Mesenchymal stem cell (in vitro differentiated cells and primary cell): ENCODE data around the gene SARS1.
"Not testable (repeated sequence)": the region's sequence is repeated elsewhere in the genome, so short reads cannot be mapped to it uniquely, and the experiment has no call there.

ENCODE experiments used
- DNase-seq: peaks from one replicate; pipeline ENCODE4 v3.0.0-alpha.2; 2013
- H2AFZ ChIP-seq: one replicate; pipeline ENCODE4 v1.6.1; 2013; ENCODE audit warnings: low read depth, mild to moderate bottlenecking, control low read depth, inconsistent platforms, low read length, moderate library complexity
- H2AK5ac ChIP-seq: 2 replicates; pipeline ENCODE4 v1.6.1; 2013; ENCODE audit warnings: low read length, moderate library complexity, mild to moderate bottlenecking, inconsistent platforms; ENCODE audit not compliant: severe bottlenecking
- H2BK120ac ChIP-seq: one replicate; pipeline ENCODE4 v1.6.1; 2013; ENCODE audit warnings: low read depth, mild to moderate bottlenecking, inconsistent platforms, low read length, moderate library complexity
- H2BK12ac ChIP-seq, 2 experiments: one replicate each; pipeline ENCODE4 v1.6.1; 2013; ENCODE audit warnings: inconsistent platforms in 2 of 2, low read length in 2 of 2, mild to moderate bottlenecking in 2 of 2, moderate library complexity in 2 of 2, control low read depth in 1 of 2
- H2BK15ac ChIP-seq: one replicate; pipeline ENCODE4 v1.6.1; 2013; ENCODE audit warnings: mild to moderate bottlenecking, low read depth, inconsistent platforms; ENCODE audit not compliant: poor library complexity, severe bottlenecking
- H2BK5ac ChIP-seq: 2 replicates; pipeline ENCODE4 v1.6.1; 2013; ENCODE audit warnings: low read depth, mild to moderate bottlenecking, low read length, control low read depth, inconsistent platforms; ENCODE audit not compliant: poor library complexity, severe bottlenecking
- H3K14ac ChIP-seq, 2 experiments: one replicate each; pipeline ENCODE4 v1.6.1; 2013; ENCODE audit warnings: inconsistent platforms in 2 of 2, low read length in 2 of 2, control low read depth in 1 of 2, mild to moderate bottlenecking in 1 of 2, moderate library complexity in 1 of 2
- H3K18ac ChIP-seq, 2 experiments: one replicate each; pipeline ENCODE4 v1.6.1; 2013; ENCODE audit warnings: inconsistent platforms in 2 of 2, low read length in 2 of 2, control low read depth in 1 of 2, low read depth in 1 of 2, mild to moderate bottlenecking in 1 of 2
- H3K23ac ChIP-seq, 2 experiments: one replicate each; pipeline ENCODE4 v1.6.1; 2013; ENCODE audit warnings: inconsistent platforms in 2 of 2, low read length in 2 of 2, mild to moderate bottlenecking in 2 of 2, moderate library complexity in 2 of 2, control low read depth in 1 of 2
- H3K27ac ChIP-seq: 2 replicates; pipeline ENCODE4 v1.5.1; 2013; ENCODE audit warnings: mild to moderate bottlenecking, moderate library complexity, low read length, control low read depth, inconsistent platforms; ENCODE audit not compliant: poor library complexity, severe bottlenecking
- H3K27me3 ChIP-seq, 2 experiments: 2 replicates each; pipeline versions ENCODE4 v1.6.1 to v1.7.0; 2013; ENCODE audit warnings: low read length in 2 of 2, mild to moderate bottlenecking in 2 of 2, moderate library complexity in 2 of 2, control low read depth in 1 of 2, inconsistent platforms in 1 of 2; ENCODE audit not compliant: control insufficient read depth in 1 of 2, insufficient read depth in 1 of 2
- H3K36me3 ChIP-seq, 2 experiments: 2 replicates each; pipeline versions ENCODE4 v1.6.1 to v1.7.0; 2013; ENCODE audit warnings: low read length in 2 of 2, control low read depth in 1 of 2, inconsistent platforms in 1 of 2, low read depth in 1 of 2, mild to moderate bottlenecking in 1 of 2; ENCODE audit not compliant: insufficient read depth in 2 of 2, control insufficient read depth in 1 of 2
- H3K4ac ChIP-seq, 2 experiments: one replicate each; pipeline ENCODE4 v1.6.1; 2013; ENCODE audit warnings: inconsistent platforms in 2 of 2, low read length in 2 of 2, mild to moderate bottlenecking in 2 of 2, moderate library complexity in 2 of 2, control low read depth in 1 of 2, low read depth in 1 of 2
- H3K4me1 ChIP-seq: 2 replicates; pipeline ENCODE4 v1.6.1; 2013; ENCODE audit warnings: low read depth, low read length, control low read depth; ENCODE audit not compliant: control insufficient read depth, insufficient read depth
- H3K4me2 ChIP-seq: 2 replicates; pipeline ENCODE4 v1.6.1; 2013; ENCODE audit warnings: low read length, mild to moderate bottlenecking, inconsistent platforms; ENCODE audit not compliant: poor library complexity, severe bottlenecking
- H3K4me3 ChIP-seq, 2 experiments: 2 replicates each; pipeline versions ENCODE4 v1.5.1 to v1.7.0; 2013; ENCODE audit warnings: low read length in 2 of 2, mild to moderate bottlenecking in 2 of 2, control low read depth in 1 of 2, low read depth in 1 of 2; ENCODE audit not compliant: insufficient read depth in 1 of 2
- H3K79me1 ChIP-seq: replicated peaks from 2 replicates; pipeline ENCODE4 v1.6.1; 2013; ENCODE audit warnings: mild to moderate bottlenecking, control low read depth, low read length, inconsistent platforms; ENCODE audit not compliant: poor library complexity, severe bottlenecking
- H3K9ac ChIP-seq: 2 replicates; pipeline ENCODE4 v1.7.0; 2013; ENCODE audit warnings: mild to moderate bottlenecking, low read length, moderate library complexity
- H3K9me3 ChIP-seq: 2 replicates; pipeline ENCODE4 v1.7.0; 2013; ENCODE audit warnings: mild to moderate bottlenecking, low read length; ENCODE audit not compliant: control insufficient read depth
- H4K8ac ChIP-seq: one replicate; pipeline ENCODE4 v1.6.1; 2013; ENCODE audit warnings: inconsistent platforms, mild to moderate bottlenecking, low read length, moderate library complexity
- H4K91ac ChIP-seq: one replicate; pipeline ENCODE4 v1.6.1; 2013; ENCODE audit warnings: mild to moderate bottlenecking, low read length, inconsistent platforms
- WGBS: methylation state at CpG from one replicate; pipeline ENCODE4 v1.1.7; 2013; ENCODE audit warnings: mixed read lengths; 5-methylcytosine and 5-hydroxymethylcytosine counted together

SARS1 gene

DNA sequence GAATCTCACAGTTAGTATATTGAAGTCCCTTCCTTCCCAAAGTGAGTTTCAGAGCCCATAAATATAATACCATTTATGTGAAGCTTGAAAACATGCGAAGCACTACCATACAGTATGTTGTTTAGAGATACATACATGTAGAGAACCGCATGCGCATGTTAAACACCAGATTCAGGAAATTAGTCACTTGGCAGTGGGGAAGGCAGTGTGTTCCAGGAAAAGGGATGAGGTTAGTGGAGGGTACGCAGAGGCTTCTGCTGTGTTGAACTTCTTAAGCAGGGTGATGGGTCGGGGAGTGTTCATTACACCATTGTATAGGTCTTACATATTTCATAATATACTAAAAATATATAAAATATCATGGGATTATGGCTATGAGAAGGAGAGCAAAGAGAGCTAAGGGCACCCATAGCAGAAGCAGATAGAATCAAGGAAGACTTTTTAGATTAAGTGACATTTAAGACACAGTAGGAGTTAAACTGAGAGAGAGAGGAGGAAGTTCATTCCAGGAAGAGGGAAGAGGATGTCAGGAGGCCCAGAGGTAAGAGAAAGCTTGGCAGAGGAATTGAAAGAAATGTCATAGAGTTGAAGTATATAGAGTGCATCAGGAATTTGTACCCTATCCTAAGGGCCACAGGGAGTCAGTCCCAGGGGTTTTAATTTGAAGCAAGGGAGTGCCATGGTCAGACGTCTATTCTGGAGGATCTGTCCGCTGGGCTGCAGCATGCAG is 43.5 kb upstream of the SARS1 start:
- H3K23ac ChIP-seq: no peak overlapping the region

GRCh38 chr1:109171646-109172045 is 42.1 kb upstream of the SARS1 start:
- H2BK15ac ChIP-seq: no peak overlapping the region
- H3K36me3 ChIP-seq: no peaks in the 10 kb centered on the region
- H3K27me3 ChIP-seq: peaks cover 3 to 9% of the 10 kb centered on the region in 2 experiments
- H3K18ac ChIP-seq: no peak overlapping the region
- H3K9me3 ChIP-seq: no peaks in the 10 kb centered on the region
- WGBS: 98% methylated on average over 10 of the region's 10 CpGs
- no peak overlapping the region for H3K23ac ChIP-seq
- no peaks in the 10 kb centered on the region for H3K79me1 ChIP-seq
- H4K91ac ChIP-seq: no peak overlapping the region
- H2BK12ac ChIP-seq: no peak overlapping the region
- no peak overlapping the region for H3K4ac ChIP-seq
- no peak for DNase-seq
- no peak overlapping the region for H2AK5ac ChIP-seq
- H3K4me2 ChIP-seq: no peak overlapping the region
- no peaks in the 10 kb centered on the region for H3K4me1 ChIP-seq
- H2BK120ac ChIP-seq: no peak overlapping the region
- H2AFZ ChIP-seq: no peak overlapping the region
- H3K27ac ChIP-seq: no peak overlapping the region
- H4K8ac ChIP-seq: no peak overlapping the region
- H3K14ac ChIP-seq: no peak overlapping the region
- H3K9ac ChIP-seq: no peak overlapping the region
- no peak overlapping the region for H3K4me3 ChIP-seq
- no peak overlapping the region for H2BK5ac ChIP-seq

More for the DNA sequence above, 43.5 kb upstream of the SARS1 start:
- H3K18ac ChIP-seq: no peak overlapping the region
- no peak overlapping the region for H2AK5ac ChIP-seq
- no peak overlapping the region for H3K4ac ChIP-seq
- H3K27me3 ChIP-seq: peaks cover 3 to 9% of the 10 kb centered on the region in 2 experiments
- H3K9ac ChIP-seq: no peak overlapping the region
- no peak overlapping the region for H3K4me2 ChIP-seq
- H4K91ac ChIP-seq: no peak overlapping the region
- no peak overlapping the region for H2AFZ ChIP-seq
- H4K8ac ChIP-seq: no peak overlapping the region
- H2BK120ac ChIP-seq: no peak overlapping the region
- H3K4me3 ChIP-seq: no peak overlapping the region
- no peak overlapping the region for H2BK5ac ChIP-seq
- H3K79me1 ChIP-seq: no peaks in the 10 kb centered on the region
- H2BK15ac ChIP-seq: no peak overlapping the region
- H3K27ac ChIP-seq: no peak overlapping the region
- H3K9me3 ChIP-seq: no peaks in the 10 kb centered on the region
- WGBS: 81% methylated on average over 5 of the region's 7 CpGs
- no peaks in the 10 kb centered on the region for H3K4me1 ChIP-seq
- no peak for DNase-seq
- H3K36me3 ChIP-seq: no peaks in the 10 kb centered on the region
- no peak overlapping the region for H3K14ac ChIP-seq
- peak overlapping the region in 1 of 2 experiments; percentile 15 for H2BK12ac ChIP-seq

GRCh38 chr1:109176349-109176748 is 37.4 kb upstream of the SARS1 start:
- not testable (repeated sequence) for H3K18ac ChIP-seq, H3K4me2 ChIP-seq, H2BK12ac ChIP-seq, H3K23ac ChIP-seq, H2BK5ac ChIP-seq, H2BK15ac ChIP-seq, H3K4me1 ChIP-seq, H3K27me3 ChIP-seq, H3K9ac ChIP-seq, H3K27ac ChIP-seq, DNase-seq, H2AK5ac ChIP-seq, H3K4me3 ChIP-seq, H2AFZ ChIP-seq, H4K91ac ChIP-seq, H3K14ac ChIP-seq, H3K79me1 ChIP-seq, H3K9me3 ChIP-seq, H4K8ac ChIP-seq, H3K4ac ChIP-seq, H3K36me3 ChIP-seq, H2BK120ac ChIP-seq
- no CpG with 5 or more reads among the region's 1 CpG for whole genome bisulfite sequencing

GRCh38 chr1:109180715-109181084 is 33.0 kb upstream of the SARS1 start:
- H3K9ac ChIP-seq, H3K4me2 ChIP-seq, H3K23ac ChIP-seq, H2BK120ac ChIP-seq, H2AFZ ChIP-seq, H4K91ac ChIP-seq, DNase-seq, H2BK5ac ChIP-seq, H2BK15ac ChIP-seq, H3K9me3 ChIP-seq, H3K36me3 ChIP-seq, H3K27me3 ChIP-seq, H3K14ac ChIP-seq, H4K8ac ChIP-seq, H3K79me1 ChIP-seq, H3K18ac ChIP-seq, H3K4ac ChIP-seq, H2BK12ac ChIP-seq, H3K4me3 ChIP-seq: not testable (repeated sequence)
- peaks cover 11% of the 10 kb centered on the region for H3K4me1 ChIP-seq
- H3K27ac ChIP-seq: peak overlapping the region; percentile 60
- WGBS: no CpG with 5 or more reads among the region's 3 CpGs
- peak overlapping the region; percentile 73 for H2AK5ac ChIP-seq
